Measurements from ENCODE around the gene FGFR3. TPM values are rescaled to one million over a fixed set of nuclear protein-coding genes. Genes with fewer than 3 reads are reported as not detected.
A peak's percentile ranks its signal among the peaks of the same experiment; 100 is the strongest.

Gene FGFR3
- total RNA-seq, 1 donor from 2014 or later = 30.9 TPM

DNA sequence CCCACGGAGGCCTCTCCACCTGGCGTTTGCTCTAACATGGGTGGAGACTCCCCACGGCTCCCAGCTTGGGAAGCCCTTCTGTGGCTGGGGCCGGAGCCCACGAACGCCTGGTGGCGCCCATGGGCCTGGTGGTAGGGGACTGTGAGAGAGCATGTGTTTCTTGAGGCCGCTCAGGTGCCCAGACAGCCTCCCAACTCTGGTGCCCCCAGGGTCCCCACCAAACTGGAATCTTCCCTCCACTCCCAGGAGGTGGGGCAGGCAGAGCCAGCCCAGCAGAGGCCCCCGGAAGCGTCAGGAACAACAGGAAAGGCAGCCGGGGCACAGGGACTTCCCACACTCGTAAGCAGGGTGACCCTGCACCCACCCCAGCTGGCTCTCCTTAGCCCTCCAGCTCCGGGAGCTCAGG is 33.3 kb upstream of the FGFR3 start:
- Mint-ChIP-seq H3K4me3 (no peak overlapping the region), H3K9me3 (no peaks in the 10 kb centered on the region), H3K27me3 (ENCODE audit: low read depth) (no peaks in the 10 kb centered on the region), H3K27ac (no peak overlapping the region), H3K4me1 (peaks cover 13% of the 10 kb centered on the region), H3K36me3 (no peaks in the 10 kb centered on the region)
- no peak for TF ChIP-seq CTCF (IDR thresholded peaks at IDR 0.05; ENCODE audit: unreplicated experiment)
- DNase-seq (ENCODE audit: low spot score in 2 of 2, unreplicated experiment in 2 of 2) = no peak

DNA sequence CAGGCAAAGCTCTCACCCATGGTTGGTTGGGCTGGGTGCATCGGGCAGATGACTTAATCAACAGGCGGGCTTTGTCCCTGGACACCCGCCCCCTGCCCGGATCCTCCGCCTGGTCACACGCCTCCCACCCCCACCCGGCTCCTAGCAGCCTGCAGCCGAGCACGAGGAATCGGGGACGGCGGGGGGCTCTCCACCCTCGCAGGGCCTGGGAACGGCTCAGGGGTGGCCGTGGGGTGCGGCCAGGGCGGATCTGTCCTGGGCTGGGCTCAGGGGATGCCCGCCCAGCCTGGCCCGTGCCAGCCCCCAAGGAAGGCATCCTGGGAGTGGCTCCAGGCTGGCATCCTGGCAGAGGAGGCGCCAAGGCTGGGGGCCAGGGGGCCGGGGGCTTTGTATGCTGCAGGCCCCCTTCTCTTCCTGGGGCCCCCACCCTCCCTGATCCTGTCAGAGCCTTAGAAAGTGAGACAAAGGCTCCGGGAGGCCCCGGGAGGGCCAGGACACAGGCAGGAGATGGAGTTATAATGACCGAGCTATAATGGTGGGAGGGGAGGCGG is 32.5 kb upstream of the FGFR3 start:
- Mint-ChIP-seq H3K27me3 (ENCODE audit: low read depth) (no peaks in the 10 kb centered on the region), H3K27ac (no peak overlapping the region)

DNA sequence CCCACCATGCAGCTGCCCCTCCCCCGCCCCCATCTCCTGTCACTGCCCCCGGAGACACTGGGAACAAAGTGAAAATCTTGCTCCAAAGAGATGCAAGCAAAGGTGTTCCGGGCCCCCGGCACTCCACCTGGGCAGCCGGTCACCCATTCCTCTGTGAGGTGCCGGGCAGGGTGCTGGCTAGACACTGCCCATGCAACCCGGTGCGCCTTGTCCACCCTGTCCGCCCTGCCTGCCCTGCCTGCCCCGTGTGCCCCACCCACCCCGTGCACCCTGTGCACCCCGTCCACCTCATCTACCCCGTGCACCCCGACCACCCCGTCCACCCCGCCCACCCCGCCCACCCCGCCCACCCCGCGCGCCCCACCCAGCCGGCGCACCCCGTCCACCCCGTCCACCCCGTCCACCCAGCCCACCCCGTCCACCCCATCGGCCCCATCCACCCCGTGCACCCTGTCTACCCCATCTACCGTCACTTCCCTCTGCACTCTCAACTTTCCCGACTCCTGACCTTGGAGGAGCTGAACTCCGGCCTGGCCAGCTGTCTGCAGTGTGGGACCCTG is 31.9 kb upstream of the FGFR3 start:
- TF ChIP-seq CTCF (IDR thresholded peaks at IDR 0.05; ENCODE audit: unreplicated experiment) = no peak
- no peak overlapping the region for H3K4me3 Mint-ChIP-seq

More for the DNA sequence above, 32.5 kb upstream of the FGFR3 start:
- no peaks in the 10 kb centered on the region for H3K36me3 Mint-ChIP-seq
- no peak for TF ChIP-seq CTCF (IDR thresholded peaks at IDR 0.05; ENCODE audit: unreplicated experiment)
- no peak overlapping the region for H3K4me3 Mint-ChIP-seq
- no peak for DNase-seq (ENCODE audit: low spot score in 2 of 2, unreplicated experiment in 2 of 2)
- H3K4me1 Mint-ChIP-seq = peaks cover 16% of the 10 kb centered on the region
- no peaks in the 10 kb centered on the region for H3K9me3 Mint-ChIP-seq

DNA sequence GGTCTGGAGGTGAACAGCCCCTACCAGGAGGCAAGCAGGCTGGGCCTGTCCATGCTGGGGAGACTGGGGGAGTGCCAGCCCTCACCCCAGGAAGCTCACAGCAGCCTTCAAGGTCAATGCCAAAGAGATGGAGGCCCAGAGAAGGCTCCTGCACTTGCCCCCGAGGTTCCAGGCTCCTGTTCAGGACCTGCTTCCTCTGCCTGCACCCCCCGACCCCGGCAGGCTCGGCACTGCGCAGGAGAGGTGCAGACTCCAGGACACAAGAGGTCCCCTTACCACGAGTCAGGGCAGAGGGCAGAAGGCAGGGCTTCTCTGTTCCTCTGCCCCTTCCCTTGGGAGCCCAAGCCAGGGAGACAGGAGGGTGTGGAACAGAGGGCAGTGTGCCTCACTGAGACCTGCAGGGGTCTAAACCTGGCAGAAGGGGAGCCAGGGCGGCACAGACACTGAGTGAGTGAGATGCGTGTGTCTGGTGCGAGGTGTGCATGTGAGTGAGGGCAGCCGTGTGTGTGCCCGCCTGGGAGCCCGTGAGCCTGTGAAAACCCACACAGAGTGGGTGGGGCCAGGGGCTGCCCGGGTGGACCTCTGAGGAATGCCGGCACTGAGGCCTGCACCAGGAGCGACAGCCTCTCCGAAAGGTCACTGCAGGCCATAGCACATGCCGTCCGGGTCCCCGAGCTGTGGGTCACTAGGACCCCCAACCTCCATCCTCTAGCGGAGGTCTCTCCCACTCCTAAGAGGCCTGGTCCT is 30.7 kb upstream of the FGFR3 start:
- Mint-ChIP-seq H3K27me3 (ENCODE audit: low read depth) (no peaks in the 10 kb centered on the region), H3K36me3 (no peaks in the 10 kb centered on the region), H3K27ac (no peak overlapping the region), H3K4me1 (peaks cover 15% of the 10 kb centered on the region), H3K9me3 (no peaks in the 10 kb centered on the region), H3K4me3 (no peak overlapping the region)
- DNase-seq (ENCODE audit: low spot score in 2 of 2, unreplicated experiment in 2 of 2) = no peak
- no peak for TF ChIP-seq CTCF (IDR thresholded peaks at IDR 0.05; ENCODE audit: unreplicated experiment)

More for the DNA sequence above, 31.9 kb upstream of the FGFR3 start:
- H3K36me3 Mint-ChIP-seq = no peaks in the 10 kb centered on the region
- peaks cover 15% of the 10 kb centered on the region for H3K4me1 Mint-ChIP-seq
- H3K27ac Mint-ChIP-seq = no peak overlapping the region
- H3K9me3 Mint-ChIP-seq = no peaks in the 10 kb centered on the region
- H3K27me3 Mint-ChIP-seq (ENCODE audit: low read depth) = no peaks in the 10 kb centered on the region
- DNase-seq (ENCODE audit: low spot score in 2 of 2, unreplicated experiment in 2 of 2) = no peak

- H3K27me3 Mint-ChIP-seq (ENCODE audit: low read depth) = no peaks in the 10 kb centered on the region
- no peaks in the 10 kb centered on the region for H3K9me3 Mint-ChIP-seq
- peak; percentile 15 for TF ChIP-seq CTCF (IDR thresholded peaks at IDR 0.05; ENCODE audit: unreplicated experiment)
- no peak for DNase-seq (ENCODE audit: low spot score in 2 of 2, unreplicated experiment in 2 of 2)
- no peak overlapping the region for H3K4me3 Mint-ChIP-seq
- no peak overlapping the region for H3K27ac Mint-ChIP-seq
- H3K4me1 Mint-ChIP-seq = peaks cover 18% of the 10 kb centered on the region
- H3K36me3 Mint-ChIP-seq = no peaks in the 10 kb centered on the region
Measured at GRCh38 chr4:1763070-1763549, 30.0 kb upstream of the FGFR3 start.
